IMR-90 (cell line): ENCODE data around the gene AUTS2.

Experiments
- BHLHE40 ChIP-seq: fragments of 150-350 bp; IDR thresholded peaks from 2 replicates; pipeline ENCODE4 v1.6.1; 2016; ENCODE audit warnings: mild to moderate bottlenecking, low read depth, low read length
- CEBPB ChIP-seq: IDR thresholded peaks from 2 replicates; pipeline ENCODE4 v1.6.1; 2012; ENCODE audit warnings: low read depth, low read length, improper control_type of control experiment
- CHD1 ChIP-seq: IDR thresholded peaks from 2 replicates; pipeline ENCODE4 v1.6.1; 2012; ENCODE audit warnings: low read depth, low read length, improper control_type of control experiment
- MAFK ChIP-seq: IDR thresholded peaks from 2 replicates; pipeline ENCODE4 v1.6.1; 2012; ENCODE audit warnings: low read depth, low read length, improper control_type of control experiment
- MAZ ChIP-seq: IDR thresholded peaks from 2 replicates; pipeline ENCODE4 v1.6.1; 2012; ENCODE audit warnings: low read depth, mild to moderate bottlenecking, low read length, improper control_type of control experiment, moderate library complexity, borderline replicate concordance
- MXI1 ChIP-seq: IDR thresholded peaks from 2 replicates; pipeline ENCODE4 v1.6.1; 2012; ENCODE audit warnings: low read depth, mild to moderate bottlenecking, low read length, moderate library complexity, borderline replicate concordance
- POLR2A ChIP-seq: IDR thresholded peaks from 2 replicates; pipeline ENCODE4 v1.6.1; 2012; ENCODE audit warnings: mild to moderate bottlenecking, low read depth, low read length
- RCOR1 ChIP-seq: IDR thresholded peaks from 2 replicates; pipeline ENCODE4 v1.6.1; 2012; ENCODE audit warnings: mild to moderate bottlenecking, low read length, improper control_type of control experiment; ENCODE audit not compliant: insufficient replicate concordance
- SMC3 ChIP-seq: fragments of 150-350 bp; IDR thresholded peaks from 2 replicates; pipeline ENCODE4 v1.6.1; 2016; ENCODE audit warnings: low read depth, mild to moderate bottlenecking, antibody characterized with exemption, low read length, moderate library complexity
- TF ChIP-seq, protein P1 (sequence below): conservative IDR thresholded peaks from 2 replicates; pipeline ENCODE4 v1.5.1; 2012; ENCODE audit warnings: mild to moderate bottlenecking, low read depth, low read length, improper control_type of control experiment
- TF ChIP-seq, protein P2 (sequence below): fragments of 150-350 bp; IDR thresholded peaks from 2 replicates; pipeline ENCODE4 v1.6.1; 2017; ENCODE audit warnings: mild to moderate bottlenecking, antibody characterized with exemption, low read length, low read depth
- TF ChIP-seq, protein P3 (sequence below): fragments of 150-350 bp; IDR thresholded peaks from 2 replicates; pipeline ENCODE4 v1.6.1; 2016; ENCODE audit warnings: low read depth, mild to moderate bottlenecking, low read length, moderate library complexity, borderline replicate concordance

DNA sequence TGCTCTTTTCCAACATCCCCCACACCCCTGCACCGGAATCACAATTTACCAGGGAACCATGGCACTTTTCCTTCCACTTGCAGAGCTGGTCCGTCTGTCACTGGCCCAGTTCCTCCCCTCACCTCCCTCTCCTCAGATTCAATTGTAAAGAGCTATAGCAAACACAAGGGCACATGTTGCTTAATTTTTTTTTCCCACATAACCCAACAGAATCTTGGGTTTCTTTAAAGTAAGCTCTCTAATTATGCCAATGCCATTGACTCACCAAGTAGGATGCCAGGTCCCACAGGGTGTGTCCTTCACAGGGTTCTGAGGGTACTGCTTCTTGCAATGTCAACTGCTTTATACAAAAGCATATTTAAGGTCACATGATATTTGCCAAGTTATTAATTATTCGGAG lies 262.2 kb downstream of the AUTS2 start:
- TF ChIP-seq POLR2A (no peak), MAFK (no peak), BHLHE40 (no peak), MAZ (no peak), SMC3 (no peak), CHD1 (no peak), RCOR1 (no peak), CEBPB (no peak), MXI1 (no peak)
- TF ChIP-seq, protein P1, sequence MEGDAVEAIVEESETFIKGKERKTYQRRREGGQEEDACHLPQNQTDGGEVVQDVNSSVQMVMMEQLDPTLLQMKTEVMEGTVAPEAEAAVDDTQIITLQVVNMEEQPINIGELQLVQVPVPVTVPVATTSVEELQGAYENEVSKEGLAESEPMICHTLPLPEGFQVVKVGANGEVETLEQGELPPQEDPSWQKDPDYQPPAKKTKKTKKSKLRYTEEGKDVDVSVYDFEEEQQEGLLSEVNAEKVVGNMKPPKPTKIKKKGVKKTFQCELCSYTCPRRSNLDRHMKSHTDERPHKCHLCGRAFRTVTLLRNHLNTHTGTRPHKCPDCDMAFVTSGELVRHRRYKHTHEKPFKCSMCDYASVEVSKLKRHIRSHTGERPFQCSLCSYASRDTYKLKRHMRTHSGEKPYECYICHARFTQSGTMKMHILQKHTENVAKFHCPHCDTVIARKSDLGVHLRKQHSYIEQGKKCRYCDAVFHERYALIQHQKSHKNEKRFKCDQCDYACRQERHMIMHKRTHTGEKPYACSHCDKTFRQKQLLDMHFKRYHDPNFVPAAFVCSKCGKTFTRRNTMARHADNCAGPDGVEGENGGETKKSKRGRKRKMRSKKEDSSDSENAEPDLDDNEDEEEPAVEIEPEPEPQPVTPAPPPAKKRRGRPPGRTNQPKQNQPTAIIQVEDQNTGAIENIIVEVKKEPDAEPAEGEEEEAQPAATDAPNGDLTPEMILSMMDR: no peak
- TF ChIP-seq, protein P2, sequence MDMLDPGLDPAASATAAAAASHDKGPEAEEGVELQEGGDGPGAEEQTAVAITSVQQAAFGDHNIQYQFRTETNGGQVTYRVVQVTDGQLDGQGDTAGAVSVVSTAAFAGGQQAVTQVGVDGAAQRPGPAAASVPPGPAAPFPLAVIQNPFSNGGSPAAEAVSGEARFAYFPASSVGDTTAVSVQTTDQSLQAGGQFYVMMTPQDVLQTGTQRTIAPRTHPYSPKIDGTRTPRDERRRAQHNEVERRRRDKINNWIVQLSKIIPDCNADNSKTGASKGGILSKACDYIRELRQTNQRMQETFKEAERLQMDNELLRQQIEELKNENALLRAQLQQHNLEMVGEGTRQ: no peak
- TF ChIP-seq, protein P3, sequence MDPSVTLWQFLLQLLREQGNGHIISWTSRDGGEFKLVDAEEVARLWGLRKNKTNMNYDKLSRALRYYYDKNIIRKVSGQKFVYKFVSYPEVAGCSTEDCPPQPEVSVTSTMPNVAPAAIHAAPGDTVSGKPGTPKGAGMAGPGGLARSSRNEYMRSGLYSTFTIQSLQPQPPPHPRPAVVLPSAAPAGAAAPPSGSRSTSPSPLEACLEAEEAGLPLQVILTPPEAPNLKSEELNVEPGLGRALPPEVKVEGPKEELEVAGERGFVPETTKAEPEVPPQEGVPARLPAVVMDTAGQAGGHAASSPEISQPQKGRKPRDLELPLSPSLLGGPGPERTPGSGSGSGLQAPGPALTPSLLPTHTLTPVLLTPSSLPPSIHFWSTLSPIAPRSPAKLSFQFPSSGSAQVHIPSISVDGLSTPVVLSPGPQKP: no peak
